BJ (cell line): ENCODE data around the gene KCMF1. TPM values are rescaled to one million over a fixed set of nuclear protein-coding genes. Genes with fewer than 3 reads are reported as not detected.

Experiments used
- CTCF ChIA-PET: fragments of 350-600 bp; formaldehyde crosslinking; extraction: SDS; loops from one replicate; lab custom pipeline; 2021; ENCODE audit warnings: antibody characterized with exemption, inconsistent platforms; lab: Yijun Ruan, JAX
- POLR2A ChIA-PET: fragments of 300-600 bp; sonication (Branson Sonifier 250); formaldehyde crosslinking; extraction: SDS; loops from one replicate; lab custom pipeline; 2021; ENCODE audit warnings: antibody characterized with exemption; lab: Charles Lee
- DNase-seq: peaks from one replicate; pipeline ENCODE4 v3.0.0-alpha.2; 2011; ENCODE audit warnings: low read depth
- H3K27me3 ChIP-seq: 2 replicates; pipeline ENCODE4 v1.6.0; 2011; ENCODE audit warnings: low read length; ENCODE audit not compliant: control insufficient read depth, insufficient read depth
- H3K36me3 ChIP-seq: 2 replicates; pipeline ENCODE4 v1.5.1; 2011; ENCODE audit warnings: low read length; ENCODE audit not compliant: control insufficient read depth, insufficient read depth
- H3K4me3 ChIP-seq: 2 replicates; pipeline ENCODE4 v1.5.1; 2011; ENCODE audit warnings: low read depth, mild to moderate bottlenecking, control low read depth, low read length
- CTCF ChIP-seq: IDR thresholded peaks from 2 replicates; pipeline ENCODE4 v1.5.1; 2011; ENCODE audit warnings: low read depth, mild to moderate bottlenecking, control low read depth, inconsistent platforms, low read length, moderate library complexity; ENCODE audit not compliant: insufficient read depth
- polyA minus RNA-seq: library from RNA; depleted of rRNA, polyadenylated mRNA; stranded (reverse); fragments of >200 nt; gene quantifications from 2 replicates; pipeline ENCODE4 v1.2.3, GENCODE V29; 2011; rRNA and poly(A)+ RNA removed
- polyA plus RNA-seq: library from polyadenylated mRNA; depleted of rRNA; stranded (reverse); fragments of >200 nt; gene quantifications from 2 replicates; pipeline ENCODE4 v1.2.3, GENCODE V29; 2011; rRNA removed

Gene KCMF1
- polyA plus RNA-seq = 83.3 and 146 TPM in 2 replicates
- polyA minus RNA-seq = 70.7 and 74.4 TPM in 2 replicates

DNA sequence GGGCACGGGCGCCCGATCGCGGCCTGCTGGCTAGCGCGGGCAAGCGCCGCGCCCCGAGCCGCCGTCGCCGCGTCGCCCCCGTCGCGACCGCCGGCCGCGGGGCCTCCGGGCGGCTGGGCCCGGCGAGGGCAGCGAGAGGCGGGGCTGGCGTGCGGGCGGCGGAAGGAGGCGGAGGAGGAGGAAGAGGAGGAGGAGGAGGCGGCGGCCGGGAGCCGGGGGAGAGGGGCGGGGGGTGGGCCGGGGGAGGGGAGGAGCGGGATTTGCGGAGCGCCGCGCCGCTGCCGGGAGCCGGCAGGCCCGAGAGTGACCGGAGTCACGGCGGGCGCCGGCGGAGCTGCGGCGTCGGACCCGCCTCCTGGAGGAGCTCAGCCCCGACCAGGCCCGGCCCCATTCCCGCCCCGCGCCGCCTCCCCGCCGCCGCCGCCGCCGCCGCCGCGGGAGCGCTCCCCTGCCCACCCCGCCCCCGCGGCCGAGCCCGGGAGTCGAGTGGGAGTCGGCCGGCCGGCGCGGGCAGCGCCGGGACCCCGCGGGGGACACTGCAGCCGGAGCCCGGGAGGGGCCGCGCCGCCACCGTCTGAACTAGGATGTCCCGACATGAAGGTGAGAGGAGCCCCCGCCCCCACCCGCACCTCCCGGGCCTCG, at the start of gene KCMF1:
Gene KCMF1, plus strand, starts transcription at position 294 of the 642 bp plus-strand sequence. Its CDS starts 291 bp downstream, at position 585.
- ChIA-PET CTCF (interaction anchor here (1.0 to 2.0 kb wide), 4 partner anchors 9 to 47 kb away, joined by 3 to 4 read pairs (median 4); no protein-coding TSS in a partner anchor), POLR2A (interaction anchor here (0.6 kb wide), 2 partner anchors 11 to 13 kb away, joined by 3 to 4 read pairs; no protein-coding TSS in a partner anchor)
- Histone ChIP-seq H3K27me3 (no peaks in the 10 kb centered on the region), H3K36me3 (peaks cover 2% of the 10 kb centered on the region; the same call in 1 of the 2 replicates), H3K4me3 (peak within 1 kb of the TSS; percentile 53)
- TF ChIP-seq CTCF = no peak
- DNase-seq = no peak

GRCh38 chr2:84923009-84923408, 48.0 kb upstream of the KCMF1 start:
- no peaks in the 10 kb centered on the region for H3K36me3 ChIP-seq
- no peak overlapping the region for H3K4me3 ChIP-seq
- no peak for DNase-seq

GRCh38 chr2:84924173-84925106, 46.5 kb upstream of the KCMF1 start:
- no peak for DNase-seq

More at GRCh38 chr2:84923009-84923408, 48.0 kb upstream of the KCMF1 start:
- H3K27me3 ChIP-seq = no peaks in the 10 kb centered on the region
- ChIA-PET CTCF (interaction anchor here (0.6 kb wide), 1 partner anchor 79 kb away, joined by 3 read pairs; no protein-coding TSS in a partner anchor), POLR2A (no interaction called here)
- no peak for TF ChIP-seq CTCF

GRCh38 chr2:84925336-84925723, 45.6 kb upstream of the KCMF1 start:
- ChIA-PET POLR2A (no interaction called here), CTCF (interaction anchor here (0.6 to 3.2 kb wide), 46 partner anchors 8 to 445 kb away, joined by 3 to 106 read pairs (median 5); partner anchors contain the start of gene TRABD2A)
- no peaks in the 10 kb centered on the region for H3K27me3 ChIP-seq
- H3K4me3 ChIP-seq = no peak overlapping the region
- no peak for TF ChIP-seq CTCF
- no peaks in the 10 kb centered on the region for H3K36me3 ChIP-seq
- DNase-seq = no peak

More at GRCh38 chr2:84924173-84925106, 46.5 kb upstream of the KCMF1 start:
- ChIA-PET CTCF (interaction anchor here (0.8 to 3.2 kb wide), 17 partner anchors 17 to 435 kb away, joined by 3 to 106 read pairs (median 9); no protein-coding TSS in a partner anchor), POLR2A (no interaction called here)
- H3K27me3 ChIP-seq = no peaks in the 10 kb centered on the region
- H3K36me3 ChIP-seq = no peaks in the 10 kb centered on the region
- H3K4me3 ChIP-seq = no peak overlapping the region
- no peak for TF ChIP-seq CTCF
